22Rv1 (cell line): ENCODE data around the gene SPEF2.

Source experiments
- H3K27ac ChIP-seq: fragments of 450-650 bp; 2 replicates; pipeline ENCODE4 v1.5.1; 2017
- CTCF ChIP-seq: fragments of 450-650 bp; IDR thresholded peaks from 2 replicates; pipeline ENCODE4 v1.5.1; 2017; ENCODE audit warnings: mild to moderate bottlenecking
- ZFX ChIP-seq: fragments of 450-650 bp; IDR thresholded peaks from 2 replicates; pipeline ENCODE4 v1.6.1; 2017; ENCODE audit warnings: antibody characterized with exemption, borderline replicate concordance

SPEF2 gene

GRCh38 chr5:35816881-35817521, 199.3 kb downstream of the SPEF2 start:
- TF ChIP-seq CTCF (no peak), ZFX (no peak)
- no peak overlapping the region for H3K27ac ChIP-seq

GRCh38 chr5:35819026-35819425, 201.4 kb downstream of the SPEF2 start:
- TF ChIP-seq ZFX (no peak), CTCF (no peak)
- H3K27ac ChIP-seq: no peak overlapping the region

DNA sequence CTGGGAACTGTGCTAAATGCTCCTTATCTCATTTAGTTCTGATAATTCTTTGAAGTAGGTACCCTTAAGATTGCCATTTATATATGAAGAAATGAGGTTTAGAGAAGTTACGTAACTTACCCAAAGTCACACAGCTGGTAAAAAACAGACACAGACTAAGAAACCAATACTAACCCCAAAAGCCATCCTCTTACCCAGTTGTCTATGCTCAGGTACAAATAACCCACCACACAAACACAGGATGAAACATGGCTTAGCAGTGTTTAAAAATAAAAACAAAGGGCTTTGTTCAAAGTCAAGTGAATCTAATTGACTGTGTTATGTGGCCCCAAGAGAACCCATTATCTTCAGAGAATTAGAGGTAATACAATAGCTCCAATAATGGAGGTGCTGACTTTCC, 202.0 kb downstream of the SPEF2 start:
- TF ChIP-seq CTCF (no peak), ZFX (no peak)
- no peak overlapping the region for H3K27ac ChIP-seq

DNA sequence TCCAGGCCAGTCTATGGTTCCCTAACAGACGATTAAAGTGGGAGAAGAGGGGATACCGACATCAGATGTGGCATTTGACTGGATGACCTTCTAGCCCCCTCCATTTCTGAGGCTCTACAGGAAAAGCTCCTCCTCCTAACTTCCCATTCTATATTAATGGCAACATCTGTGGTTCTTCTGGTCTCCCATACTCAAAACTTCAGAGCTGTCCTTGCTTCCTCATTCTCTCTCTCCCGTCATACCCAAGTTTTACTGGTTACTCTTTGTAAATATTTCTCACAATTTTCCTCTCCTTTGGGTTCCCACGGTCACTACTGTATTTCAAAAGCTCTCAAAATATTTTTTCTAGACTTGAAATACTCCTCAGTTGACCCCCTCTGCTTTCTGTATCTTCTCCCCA, 203.1 kb downstream of the SPEF2 start:
- no peak for TF ChIP-seq ZFX
- no peak for TF ChIP-seq CTCF

GRCh38 chr5:35821513-35821912, 203.8 kb downstream of the SPEF2 start:
- no peak for TF ChIP-seq ZFX
- no peak for TF ChIP-seq CTCF
- no peak overlapping the region for H3K27ac ChIP-seq

More for the DNA sequence above, 203.1 kb downstream of the SPEF2 start:
- no peak overlapping the region for H3K27ac ChIP-seq

DNA sequence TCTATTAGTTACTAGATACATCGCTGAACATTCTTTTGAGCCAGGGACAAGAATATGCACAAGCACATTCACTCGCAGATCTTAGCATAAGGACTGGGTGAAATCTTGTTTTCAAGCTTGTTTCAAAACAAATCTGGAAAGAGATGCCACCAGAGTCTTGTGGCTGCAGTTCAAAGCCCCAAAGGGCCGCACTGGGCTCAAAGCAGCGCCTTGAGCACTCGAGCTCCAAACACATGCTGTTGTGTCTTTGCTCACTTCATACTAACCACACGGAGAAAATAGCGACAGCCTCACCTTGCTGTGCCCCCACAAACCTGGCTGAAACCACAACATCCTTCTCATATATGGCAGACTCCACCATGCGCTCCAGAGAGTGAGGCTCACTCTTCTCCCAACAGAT, 204.8 kb downstream of the SPEF2 start:
- TF ChIP-seq CTCF (no peak), ZFX (no peak)
- no peak overlapping the region for H3K27ac ChIP-seq

GRCh38 chr5:35823347-35824098, 205.9 kb downstream of the SPEF2 start:
- H3K27ac ChIP-seq: no peak overlapping the region
- TF ChIP-seq ZFX (no peak), CTCF (no peak)
